Epithelial cell of proximal tubule (primary cell): ENCODE data around the gene AOPEP. TPM values are rescaled to one million over a fixed set of nuclear protein-coding genes. Genes with fewer than 3 reads are reported as not detected.

ENCODE experiments used
- DNase-seq: peaks from one replicate; pipeline ENCODE4 v3.0.0-alpha.2; 2011; ENCODE audit warnings: low read depth
- H3K4me3 ChIP-seq: 2 replicates; pipeline ENCODE4 v1.5.1; 2011; ENCODE audit warnings: low read depth, mild to moderate bottlenecking, low read length
- CTCF ChIP-seq: conservative IDR thresholded peaks from 2 replicates; pipeline ENCODE4 v1.5.1; 2012; ENCODE audit warnings: low read depth, mild to moderate bottlenecking, low read length
- total RNA-seq: library from RNA; depleted of rRNA; stranded (reverse); fragments of >200 nt; gene quantifications from 2 replicates; pipeline ENCODE4 v1.2.3, GENCODE V29; 2015

The AOPEP gene
- total RNA-seq, 1 donor from 2014 or later: 27.0 TPM

GRCh38 chr9:95107001-95107749 is 380.7 kb downstream of the AOPEP start:
- no peak overlapping the region for H3K4me3 ChIP-seq
- no peak for TF ChIP-seq CTCF
- no peak for DNase-seq

DNA sequence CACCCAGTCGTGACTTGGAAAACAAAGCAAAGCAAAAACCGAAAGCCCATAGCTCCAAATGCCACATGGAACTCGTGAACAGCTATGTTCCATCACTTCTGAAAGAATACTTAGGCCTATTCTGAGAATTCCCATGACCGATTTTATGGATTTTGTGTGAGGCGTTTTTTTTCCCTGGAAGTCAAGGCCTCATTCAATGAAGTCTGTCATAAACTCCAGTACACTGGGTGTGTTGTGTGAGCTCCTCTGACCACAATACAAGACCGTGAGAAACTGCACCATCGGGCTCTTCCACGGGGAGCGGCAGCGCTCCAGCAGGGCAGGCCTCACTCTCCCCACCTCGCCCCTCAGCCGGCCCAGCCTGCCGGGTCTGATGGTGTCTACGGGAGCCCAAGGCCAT is 381.5 kb downstream of the AOPEP start:
- no peak overlapping the region for H3K4me3 ChIP-seq
- TF ChIP-seq CTCF: no peak
- DNase-seq: no peak

GRCh38 chr9:95108777-95109176 is 382.3 kb downstream of the AOPEP start:
- TF ChIP-seq CTCF: no peak

DNA sequence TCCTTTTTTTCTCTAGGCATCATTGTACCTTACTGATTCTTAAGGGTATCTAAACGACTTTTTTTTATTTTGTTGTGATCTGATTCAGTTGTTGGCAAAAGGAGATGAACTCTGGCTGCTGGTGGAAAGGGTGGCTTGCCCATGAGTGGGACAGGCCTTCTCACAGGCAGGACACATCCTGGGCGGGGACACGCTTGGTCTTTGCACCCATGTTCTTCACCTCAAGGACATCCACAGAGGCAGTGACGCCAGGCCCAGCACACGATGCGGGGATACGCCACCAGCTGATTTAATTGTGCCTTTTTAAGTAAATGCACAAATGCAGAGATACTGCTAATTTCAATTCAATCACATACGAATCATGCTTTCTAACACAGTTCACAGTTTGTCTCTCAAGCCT is 383.0 kb downstream of the AOPEP start:
- TF ChIP-seq CTCF: no peak
- DNase-seq: no peak
- H3K4me3 ChIP-seq: no peak overlapping the region

More at GRCh38 chr9:95108777-95109176, 382.3 kb downstream of the AOPEP start:
- no peak overlapping the region for H3K4me3 ChIP-seq
- DNase-seq: no peak

DNA sequence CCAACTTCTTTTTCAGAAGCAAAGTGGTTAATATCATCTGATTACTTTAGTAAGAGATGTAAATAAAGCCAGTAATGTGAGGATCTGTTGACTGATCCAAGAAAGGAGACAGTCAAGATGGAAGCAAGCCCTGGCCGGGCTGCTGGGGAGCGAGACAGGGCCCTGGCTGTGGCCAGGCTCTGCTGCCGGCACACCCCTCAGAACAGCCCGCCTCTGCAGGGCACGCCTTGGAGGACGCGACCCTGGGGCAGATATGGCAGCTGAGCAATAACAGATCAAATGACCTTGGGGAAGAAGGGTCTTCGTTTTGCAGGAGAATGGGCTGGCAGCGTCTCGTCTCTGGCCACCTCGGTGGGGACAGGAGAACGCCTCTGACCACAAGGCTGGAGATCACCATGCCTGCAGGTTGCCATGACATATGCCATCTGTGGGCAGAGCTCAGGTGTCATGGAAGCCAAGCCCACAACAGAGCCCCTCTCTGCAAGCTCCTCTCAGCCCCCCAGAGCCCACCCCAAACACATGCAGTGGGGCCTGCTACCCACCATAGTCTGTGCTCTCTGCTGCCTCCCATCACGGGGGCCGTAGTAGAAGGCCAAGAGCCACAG is 384.5 kb downstream of the AOPEP start:
- TF ChIP-seq CTCF: no peak
- no peak for DNase-seq
- H3K4me3 ChIP-seq: no peak overlapping the region

- no peak for TF ChIP-seq CTCF
- no peak for DNase-seq
- H3K4me3 ChIP-seq: no peak overlapping the region
Observed at GRCh38 chr9:95111716-95112115, 385.2 kb downstream of the AOPEP start.
